ENCODE measurements around the gene BRAP.

DNA sequence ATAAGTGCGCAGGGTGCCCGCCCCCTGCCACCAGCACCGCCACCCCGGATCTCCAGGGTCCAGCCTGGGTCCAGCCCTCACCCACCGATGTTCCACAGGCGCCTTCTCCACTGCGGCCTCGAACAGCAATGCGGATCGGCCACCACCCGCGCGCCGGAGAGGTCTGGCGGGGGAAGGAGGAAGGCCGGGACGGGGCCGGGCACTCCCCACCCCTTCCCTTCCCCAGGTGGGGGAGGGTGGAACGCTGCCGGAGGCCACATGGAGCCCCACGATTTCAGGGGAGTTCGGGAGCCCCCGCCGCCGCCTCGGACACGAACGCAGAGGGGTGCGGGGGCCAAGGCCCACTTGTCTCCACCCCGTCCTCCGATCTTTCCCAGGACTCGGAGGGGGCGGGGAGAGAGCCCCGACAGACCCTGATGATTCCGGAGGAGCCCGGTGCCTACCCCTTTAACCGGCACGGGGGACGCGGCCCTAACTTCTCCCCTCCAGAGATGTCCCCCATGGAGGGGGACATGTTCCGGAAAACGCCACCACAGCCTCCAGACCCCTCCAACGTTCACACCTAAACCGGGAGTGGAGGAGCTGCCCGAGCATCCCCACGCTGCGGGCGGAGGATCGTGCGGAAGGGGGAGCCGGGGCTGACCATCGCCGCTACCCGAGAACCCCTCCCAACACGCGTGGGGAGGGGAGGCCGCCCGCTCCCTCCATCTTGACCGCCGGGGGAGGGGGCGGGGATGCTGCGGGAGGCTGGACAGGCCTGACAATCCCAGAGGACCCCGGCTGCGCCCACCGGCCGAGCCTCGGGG is 87.7 kb downstream of the BRAP start:
- TF ChIP-seq CTCF (conservative IDR thresholded peaks at IDR 0.05 in 1 of 2, IDR thresholded peaks at IDR 0.05 in 1 of 2; ENCODE audit: low read depth in 1 of 2, low read length in 2 of 2), result no peak
- no peak for TF ChIP-seq EZH2 (IDR thresholded peaks at IDR 0.05; ENCODE audit: low read length, missing control alignments)

Measured in fibroblast of lung (primary cell).